ENCODE results near the gene COL6A1. TPM values are rescaled to one million over a fixed set of nuclear protein-coding genes. Genes with fewer than 3 reads are reported as not detected.

COL6A1 gene
- total RNA-seq, 1 donor from 2014 or later, result 0.11 TPM

DNA sequence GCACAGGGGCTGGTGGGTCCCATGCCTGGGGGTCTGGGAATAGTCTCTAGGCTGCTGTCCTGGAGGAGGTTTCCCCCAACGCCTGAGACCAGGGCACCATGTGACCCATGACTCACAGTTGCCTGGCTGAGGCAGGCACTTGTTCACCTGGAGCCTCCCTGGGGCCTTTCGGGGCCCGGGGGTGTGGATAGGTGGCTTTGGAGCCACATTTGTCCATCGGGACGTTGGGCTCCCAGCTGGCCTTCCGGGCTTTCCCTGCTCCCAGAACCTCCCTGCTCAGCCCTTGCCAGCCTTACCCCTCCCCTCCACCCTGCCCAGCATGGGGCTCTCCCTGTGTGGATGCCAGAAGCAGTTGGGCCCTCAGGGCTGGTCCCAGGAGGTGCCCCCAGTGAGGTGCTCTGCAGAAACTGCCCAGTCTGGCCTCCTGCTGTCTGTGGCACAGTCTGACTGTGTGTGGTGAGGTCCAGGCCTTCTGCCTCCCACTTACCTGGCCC lies 14.2 kb downstream of the COL6A1 start:
- TF ChIP-seq, protein P1, sequence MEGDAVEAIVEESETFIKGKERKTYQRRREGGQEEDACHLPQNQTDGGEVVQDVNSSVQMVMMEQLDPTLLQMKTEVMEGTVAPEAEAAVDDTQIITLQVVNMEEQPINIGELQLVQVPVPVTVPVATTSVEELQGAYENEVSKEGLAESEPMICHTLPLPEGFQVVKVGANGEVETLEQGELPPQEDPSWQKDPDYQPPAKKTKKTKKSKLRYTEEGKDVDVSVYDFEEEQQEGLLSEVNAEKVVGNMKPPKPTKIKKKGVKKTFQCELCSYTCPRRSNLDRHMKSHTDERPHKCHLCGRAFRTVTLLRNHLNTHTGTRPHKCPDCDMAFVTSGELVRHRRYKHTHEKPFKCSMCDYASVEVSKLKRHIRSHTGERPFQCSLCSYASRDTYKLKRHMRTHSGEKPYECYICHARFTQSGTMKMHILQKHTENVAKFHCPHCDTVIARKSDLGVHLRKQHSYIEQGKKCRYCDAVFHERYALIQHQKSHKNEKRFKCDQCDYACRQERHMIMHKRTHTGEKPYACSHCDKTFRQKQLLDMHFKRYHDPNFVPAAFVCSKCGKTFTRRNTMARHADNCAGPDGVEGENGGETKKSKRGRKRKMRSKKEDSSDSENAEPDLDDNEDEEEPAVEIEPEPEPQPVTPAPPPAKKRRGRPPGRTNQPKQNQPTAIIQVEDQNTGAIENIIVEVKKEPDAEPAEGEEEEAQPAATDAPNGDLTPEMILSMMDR (IDR thresholded peaks at IDR 0.05), result no peak
- ChIA-PET CTCF (no interaction called here), POLR2A (no interaction called here)
- no peaks in the 10 kb centered on the region for H3K4me1 Mint-ChIP-seq
- H3K27ac Mint-ChIP-seq, result no peak overlapping the region
- DNase-seq (no peak), ATAC-seq (ENCODE audit: low read depth) (no peak)
- intact Hi-C loops (cut with micrococcal nuclease), result no loop called here
- no peaks in the 10 kb centered on the region for H3K27me3 Mint-ChIP-seq
- no peak overlapping the region for H3K4me3 Mint-ChIP-seq
- H3K36me3 Mint-ChIP-seq (ENCODE audit: low read depth), result no peaks in the 10 kb centered on the region
- no peaks in the 10 kb centered on the region for H3K9me3 Mint-ChIP-seq

DNA sequence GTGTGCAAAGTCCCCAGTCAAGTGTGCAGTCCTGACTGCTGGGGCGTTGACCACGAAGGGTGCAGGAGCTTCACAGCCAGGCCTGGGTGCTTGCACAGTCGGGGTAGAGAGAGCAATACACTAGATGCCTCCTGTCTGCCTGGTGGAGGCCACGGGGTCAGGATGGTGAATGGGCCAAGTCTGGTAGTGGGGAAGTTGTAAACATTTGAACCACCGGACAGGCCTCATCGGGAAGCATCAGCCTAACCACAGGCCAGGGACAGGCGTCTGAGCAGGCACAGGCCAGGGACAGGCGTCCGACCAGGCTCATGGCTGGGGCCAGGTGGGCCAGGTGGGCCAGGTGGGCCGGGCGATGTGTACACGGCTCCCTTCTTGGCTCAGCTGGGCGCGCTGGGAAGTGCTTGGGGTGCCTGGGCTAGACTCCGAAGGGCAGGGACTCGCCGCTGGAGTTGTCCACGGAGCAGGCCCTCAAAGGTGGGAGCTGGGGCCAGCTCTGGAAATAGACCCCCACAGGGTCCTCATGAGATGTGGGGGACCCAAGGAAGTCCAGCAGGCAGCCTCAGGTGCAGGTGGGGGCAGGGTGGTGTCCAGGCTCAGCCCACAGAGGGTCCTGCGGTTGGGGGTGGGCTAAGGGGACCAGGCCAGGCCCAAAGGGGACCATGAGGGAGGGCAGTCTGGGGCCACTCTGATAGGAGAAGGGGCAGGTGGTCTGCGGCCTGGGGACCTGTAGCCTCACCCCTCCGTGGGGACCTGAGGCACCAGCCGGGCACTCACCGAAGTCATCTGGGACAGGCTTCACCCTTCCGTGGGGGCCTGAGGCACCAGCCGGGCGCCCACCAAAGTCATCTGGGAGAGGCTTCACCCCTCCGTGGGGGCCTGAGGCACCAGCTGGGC lies 15.0 kb downstream of the COL6A1 start:
- Mint-ChIP-seq H3K36me3 (ENCODE audit: low read depth) (no peaks in the 10 kb centered on the region), H3K27me3 (no peaks in the 10 kb centered on the region), H3K9me3 (no peaks in the 10 kb centered on the region), H3K4me1 (no peaks in the 10 kb centered on the region), H3K27ac (no peak overlapping the region), H3K4me3 (no peak overlapping the region)
- ChIA-PET CTCF (no interaction called here), POLR2A (no interaction called here)
- TF ChIP-seq, protein P1 (IDR thresholded peaks at IDR 0.05), result no peak
- DNase-seq (no peak), ATAC-seq (ENCODE audit: low read depth) (no peak)
- intact Hi-C loops (cut with micrococcal nuclease), result no loop called here

DNA sequence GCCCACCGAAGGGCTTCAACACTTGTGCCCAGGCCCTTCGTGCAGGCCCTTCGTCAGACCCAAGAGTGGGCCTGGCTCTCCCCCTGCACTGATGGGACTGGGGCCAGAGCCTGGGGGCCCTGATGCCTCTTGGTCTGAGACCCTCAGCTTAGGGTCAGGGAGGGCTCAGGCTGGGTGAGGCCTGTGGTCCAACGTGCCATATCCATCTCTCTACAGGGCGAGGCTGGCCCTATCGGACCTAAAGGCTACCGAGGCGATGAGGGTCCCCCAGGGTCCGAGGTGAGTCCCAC lies 15.6 kb downstream of the COL6A1 start:
- Mint-ChIP-seq H3K36me3 (ENCODE audit: low read depth) (no peaks in the 10 kb centered on the region), H3K27ac (no peak overlapping the region), H3K4me1 (no peaks in the 10 kb centered on the region), H3K27me3 (no peaks in the 10 kb centered on the region), H3K4me3 (no peak overlapping the region), H3K9me3 (no peaks in the 10 kb centered on the region)
- TF ChIP-seq, protein P1 (IDR thresholded peaks at IDR 0.05), result no peak
- POLR2A ChIA-PET, result no interaction called here
- ATAC-seq (ENCODE audit: low read depth) (no peak), DNase-seq (no peak)
- CTCF ChIA-PET, result no interaction called here
- intact Hi-C loops (cut with micrococcal nuclease), result no loop called here

DNA sequence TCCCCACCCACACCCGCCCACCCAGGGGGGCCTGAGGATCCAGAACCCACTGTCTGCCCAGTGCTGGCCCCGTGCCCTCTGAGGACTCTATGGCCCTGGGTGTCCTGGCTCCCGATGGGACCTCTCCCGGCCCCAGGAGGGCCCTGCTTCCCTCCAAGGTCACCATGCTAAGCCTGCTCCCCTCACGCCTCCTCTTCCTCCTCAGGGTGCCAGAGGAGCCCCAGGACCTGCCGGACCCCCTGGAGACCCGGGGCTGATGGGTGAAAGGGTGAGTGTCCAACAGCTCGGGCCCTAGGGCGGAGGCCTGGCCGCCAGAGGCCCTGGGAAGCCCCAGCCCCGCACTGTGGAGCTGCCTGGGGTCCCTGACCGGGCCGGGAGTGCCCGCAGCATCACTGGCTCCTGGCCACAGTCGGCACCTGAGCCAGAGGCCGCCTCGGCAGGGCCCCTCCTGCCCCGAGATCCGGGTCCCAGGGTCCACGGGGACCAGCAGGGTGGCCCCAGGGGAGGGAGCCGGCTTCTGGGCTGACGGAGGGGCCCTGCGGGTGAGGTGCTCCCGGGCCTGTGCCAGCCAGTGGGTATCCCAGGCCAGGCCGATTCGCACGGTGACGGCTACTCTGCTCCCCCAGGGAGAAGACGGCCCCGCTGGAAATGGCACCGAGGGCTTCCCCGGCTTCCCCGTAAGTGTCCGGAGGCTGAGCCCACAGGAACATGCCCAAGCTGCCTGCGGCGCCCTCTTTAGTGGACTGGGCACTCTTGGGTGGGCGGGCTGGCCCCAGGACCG lies 16.1 kb downstream of the COL6A1 start:
- Mint-ChIP-seq H3K4me1 (no peaks in the 10 kb centered on the region), H3K9me3 (no peaks in the 10 kb centered on the region), H3K27ac (no peak overlapping the region), H3K36me3 (ENCODE audit: low read depth) (no peaks in the 10 kb centered on the region), H3K4me3 (no peak overlapping the region), H3K27me3 (no peaks in the 10 kb centered on the region)
- ChIA-PET POLR2A (no interaction called here), CTCF (no interaction called here)
- ATAC-seq (ENCODE audit: low read depth) (no peak), DNase-seq (no peak)
- TF ChIP-seq, protein P1 (IDR thresholded peaks at IDR 0.05), result no peak
- intact Hi-C loops (cut with micrococcal nuclease), result no loop called here

DNA sequence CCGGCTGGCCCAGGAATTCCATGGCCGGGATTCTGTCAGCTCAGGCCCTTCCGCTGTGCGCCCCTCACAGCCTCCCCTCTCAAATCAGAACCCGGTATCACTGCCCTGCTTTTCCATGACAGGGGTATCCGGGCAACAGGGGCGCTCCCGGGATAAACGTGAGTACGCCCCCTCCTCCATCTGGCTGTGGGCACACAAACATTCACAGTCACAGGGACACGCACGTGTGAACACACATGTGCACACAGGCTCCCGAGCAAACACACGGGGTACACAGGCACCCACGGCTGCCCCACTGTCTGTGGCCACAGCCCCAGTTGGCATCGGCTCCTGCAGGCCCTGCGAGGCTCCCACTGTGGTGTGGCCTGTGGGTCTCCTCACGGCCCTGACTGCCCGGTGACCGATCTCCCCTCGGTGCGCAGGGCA lies 16.7 kb downstream of the COL6A1 start:
- no peak for DNase-seq
- H3K9me3 Mint-ChIP-seq, result no peaks in the 10 kb centered on the region
- intact Hi-C loops (cut with micrococcal nuclease), result no loop called here
- H3K36me3 Mint-ChIP-seq (ENCODE audit: low read depth), result no peaks in the 10 kb centered on the region
- TF ChIP-seq, protein P1 (IDR thresholded peaks at IDR 0.05), result no peak
- no peak for ATAC-seq (ENCODE audit: low read depth)
- ChIA-PET POLR2A (no interaction called here), CTCF (no interaction called here)
- no peak overlapping the region for H3K27ac Mint-ChIP-seq
- H3K4me3 Mint-ChIP-seq, result no peak overlapping the region
- no peaks in the 10 kb centered on the region for H3K27me3 Mint-ChIP-seq
- no peaks in the 10 kb centered on the region for H3K4me1 Mint-ChIP-seq

All from activated B cell treated with CpG ODN at 0.5 μM for 24 hours (primary cell).